Measurements from ENCODE around the gene LMBR1.
"Not testable (repeated sequence)": the region's sequence is repeated elsewhere in the genome, so short reads cannot be mapped to it uniquely, and the experiment has no call there.

LMBR1 gene

GRCh38 chr7:156655983-156656382 is 237.0 kb downstream of the LMBR1 start:
- DNase-seq (ENCODE audit: low read depth in 2 of 2), result no peak

GRCh38 chr7:156655251-156655650 is 237.7 kb downstream of the LMBR1 start:
- DNase-seq (ENCODE audit: low read depth in 2 of 2), result no peak

GRCh38 chr7:156654511-156655234 is 238.3 kb downstream of the LMBR1 start:
- no peak for DNase-seq (ENCODE audit: low read depth in 2 of 2)

GRCh38 chr7:156652886-156653568 is 240.0 kb downstream of the LMBR1 start:
- no peak for DNase-seq (ENCODE audit: low read depth in 2 of 2)

GRCh38 chr7:156651474-156651873 is 241.5 kb downstream of the LMBR1 start:
- DNase-seq (ENCODE audit: low read depth in 2 of 2), result no peak

- no peak for DNase-seq (ENCODE audit: low read depth in 2 of 2)
These were observed 242.9 kb downstream of the LMBR1 start for GRCh38 chr7:156650042-156650441.

GRCh38 chr7:156647330-156647729 is 245.7 kb downstream of the LMBR1 start:
- not testable (repeated sequence) for DNase-seq (ENCODE audit: low read depth in 2 of 2)

GRCh38 chr7:156642306-156643045 is 250.5 kb downstream of the LMBR1 start:
- no peak for DNase-seq (ENCODE audit: low read depth in 2 of 2)

GRCh38 chr7:156640949-156641485 is 252.0 kb downstream of the LMBR1 start:
- DNase-seq (ENCODE audit: low read depth in 2 of 2), result peak; percentile 30 to 40

- DNase-seq (ENCODE audit: low read depth in 2 of 2), result peak; percentile 96 to 100
These were observed 252.6 kb downstream of the LMBR1 start, which contains the start of gene RNF32 for GRCh38 chr7:156640257-156640948. TSS of gene RNF32 (plus strand) at chr7:156640774. CDS start at chr7:156643878, 3,104 bp downstream.

- DNase-seq (ENCODE audit: low read depth in 2 of 2), result no peak
These were observed 253.3 kb downstream of the LMBR1 start for GRCh38 chr7:156639426-156640256.

GRCh38 chr7:156638443-156639077 is 254.4 kb downstream of the LMBR1 start:
- DNase-seq (ENCODE audit: low read depth in 2 of 2), result no peak

GRCh38 chr7:156637093-156637492 is 255.9 kb downstream of the LMBR1 start:
- not testable (repeated sequence) for DNase-seq (ENCODE audit: low read depth in 2 of 2)

GRCh38 chr7:156635529-156636385 is 257.2 kb downstream of the LMBR1 start:
- no peak for DNase-seq (ENCODE audit: low read depth in 2 of 2)

- DNase-seq (ENCODE audit: low read depth in 2 of 2), result no peak
These were observed 258.9 kb downstream of the LMBR1 start for GRCh38 chr7:156634117-156634516.

- DNase-seq (ENCODE audit: low read depth in 2 of 2), result no peak
These were observed 263.1 kb downstream of the LMBR1 start for GRCh38 chr7:156629873-156630272.

GRCh38 chr7:156628562-156628961 is 264.4 kb downstream of the LMBR1 start:
- DNase-seq (ENCODE audit: low read depth in 2 of 2), result no peak

Measured in stimulated activated CD4-positive, alpha-beta T cell treated with anti-CD3 and anti-CD28 coated beads, Interleukin-4, amount 100 ng/mL, for 48 hours (primary cell).